Endothelial cell of hepatic sinusoid (primary cell): ENCODE data around the gene DAZ3.
"Not testable (repeated sequence)": the region's sequence is repeated elsewhere in the genome, so short reads cannot be mapped to it uniquely, and the experiment has no call there.

Experiments used
- in situ Hi-C: cut with HindIII; loops from 2 replicates; pipeline ENCODE4 v1.10.0; 2017; ENCODE audit warnings: low sequenced_read_pairs

DAZ3 gene

DNA sequence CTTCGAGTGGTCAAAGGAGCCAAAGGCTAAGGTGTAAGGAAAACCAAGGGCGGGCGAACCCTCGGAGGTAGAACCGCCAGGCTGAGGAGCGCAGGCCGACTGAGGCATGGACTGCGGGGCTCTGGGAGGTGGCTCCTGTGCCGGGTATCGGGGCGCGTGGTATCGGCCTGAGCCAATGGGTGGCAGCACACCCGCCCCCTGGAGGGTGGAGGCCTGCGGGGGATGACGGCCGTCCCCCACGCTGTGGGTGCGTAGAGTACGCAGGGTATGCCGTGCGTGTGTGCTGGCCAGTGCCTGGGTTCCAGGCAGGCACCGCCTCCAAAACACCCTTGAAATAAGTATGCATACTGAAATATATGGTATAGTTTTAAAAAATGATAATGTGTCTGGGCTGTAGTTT lies at the start of gene DAZ3:
Gene DAZ3 (minus strand): TSS at position 101 of the 400 bp plus-strand sequence. CDS start 208 bp downstream, outside the sequence.
- in situ Hi-C loops, result not testable (repeated sequence)

GRCh38 chrY:24833619-24834018 lies 20.4 kb upstream of the DAZ3 start, which contains the start of gene DAZ4:
Gene DAZ4, plus strand, starts transcription at chrY:24833919. Its CDS starts 208 bp downstream, at chrY:24834127.
- in situ Hi-C loops, result not testable (repeated sequence)

DNA sequence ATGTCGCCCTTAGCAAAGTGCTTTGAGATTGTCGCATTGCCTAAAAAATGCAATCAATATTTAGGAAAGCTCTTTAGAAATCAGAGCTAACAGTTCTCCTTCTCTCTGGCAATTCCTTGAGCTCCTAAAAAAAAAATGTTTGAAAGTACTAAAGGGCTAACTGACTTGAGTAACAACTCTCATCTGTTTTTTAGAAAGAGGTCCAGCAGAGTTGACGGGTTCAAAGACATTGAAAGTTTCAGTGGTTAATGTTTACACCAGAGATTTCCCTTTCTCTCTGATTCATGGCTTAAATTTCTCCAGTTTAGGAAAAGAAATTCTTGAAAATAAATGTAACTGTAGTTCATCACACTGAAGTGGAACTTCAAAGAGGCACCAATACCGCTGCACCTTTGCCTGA lies 11.9 kb upstream of the DAZ3 start:
- in situ Hi-C loops, result not testable (repeated sequence)

DNA sequence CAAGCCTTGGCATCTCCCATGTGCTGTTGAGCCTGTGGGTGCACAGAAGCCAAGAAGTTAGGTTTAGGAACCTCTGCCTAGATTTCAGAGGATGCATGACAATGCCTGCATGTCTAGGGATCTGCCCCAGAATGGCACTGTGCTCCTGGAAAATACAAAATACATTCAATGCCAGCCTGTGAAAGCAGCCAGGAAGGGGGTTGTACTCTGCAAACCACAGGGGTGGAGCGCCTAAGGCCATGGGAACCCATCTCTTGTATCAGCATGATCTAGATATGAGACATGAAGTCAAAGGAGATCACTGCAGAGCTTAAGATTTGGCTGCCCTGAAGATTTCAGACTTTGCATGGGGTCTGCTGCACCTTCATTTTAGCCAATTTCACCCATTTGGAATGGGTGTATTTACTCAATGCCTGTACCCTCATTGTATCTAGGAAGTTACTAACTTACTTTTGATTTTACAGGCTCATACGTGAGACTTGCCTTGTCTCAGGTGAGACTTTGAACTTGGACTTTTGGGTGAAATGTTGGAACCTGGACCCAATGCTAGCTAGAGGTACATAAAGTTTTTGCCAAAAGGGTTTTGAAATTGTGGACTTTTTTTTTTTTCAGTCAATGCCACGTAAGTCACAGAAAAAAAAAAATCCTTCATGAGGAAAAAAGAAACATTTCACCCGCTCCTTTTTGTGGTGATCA lies 11.1 kb upstream of the DAZ3 start:
- in situ Hi-C loops, result not testable (repeated sequence)

- in situ Hi-C loops, result not testable (repeated sequence)
These were observed 8.6 kb upstream of the DAZ3 start for GRCh38 chrY:24821836-24822235.
